H1 (cell line): ENCODE data around the gene KIF2C. TPM values are rescaled to one million over a fixed set of nuclear protein-coding genes. Genes with fewer than 3 reads are reported as not detected.

ENCODE experiments used
- CTCF ChIA-PET: fragments of 300-600 bp; sonication (Branson Sonifier 250); formaldehyde crosslinking; loops from one replicate; lab custom pipeline; 2021; ENCODE audit not compliant: partially characterized antibody; lab: Charles Lee
- POLR2A ChIA-PET: fragments of 300-600 bp; sonication (Branson Sonifier 250); formaldehyde crosslinking; loops from one replicate; lab custom pipeline; 2021; ENCODE audit warnings: inconsistent platforms; ENCODE audit not compliant: partially characterized antibody; lab: Charles Lee
- DNase-seq, 2 experiments: peaks; one replicate each; pipeline versions ENCODE4 v3.0.0 to v3.0.0-alpha.2; 2010 to 2022; ENCODE audit warnings: low spot score in 2 of 2, low read depth in 1 of 2, mixed read lengths in 1 of 2
- FAIRE-seq: peaks from 2 replicates; lab custom pipeline; 2011; peaks lifted over from hg19 to GRCh38; lab: Jason Lieb, UNC
- H2AFZ ChIP-seq: 2 replicates; pipeline ENCODE4 v1.8.1; 2012; ENCODE audit warnings: low read length, inconsistent platforms
- H2AK5ac ChIP-seq: 2 replicates; pipeline ENCODE4 v1.6.1; 2013; ENCODE audit warnings: low read depth, low read length
- H2BK120ac ChIP-seq: replicated peaks from 2 replicates; pipeline ENCODE3; 2013; ENCODE audit warnings: low read depth, low read length, inconsistent platforms
- H2BK12ac ChIP-seq: 2 replicates; pipeline ENCODE4 v1.6.1; 2013; ENCODE audit warnings: low read depth, low read length
- H2BK15ac ChIP-seq: 2 replicates; pipeline ENCODE4 v1.6.1; 2013; ENCODE audit warnings: low read length
- H2BK20ac ChIP-seq: 2 replicates; pipeline ENCODE4 v1.6.1; 2013; ENCODE audit warnings: low read length
- H2BK5ac ChIP-seq: 2 replicates; pipeline ENCODE4 v1.6.1; 2013; ENCODE audit warnings: low read depth, low read length
- H3K14ac ChIP-seq: 2 replicates; pipeline ENCODE4 v1.6.1; 2013; ENCODE audit warnings: inconsistent platforms; ENCODE audit not compliant: insufficient read length
- H3K18ac ChIP-seq: 2 replicates; pipeline ENCODE4 v1.6.1; 2013; ENCODE audit warnings: low read length; ENCODE audit errors: extremely low read depth
- H3K23ac ChIP-seq: 2 replicates; pipeline ENCODE4 v1.6.1; 2013; ENCODE audit warnings: inconsistent platforms; ENCODE audit not compliant: insufficient read length
- H3K23me2 ChIP-seq: 2 replicates; pipeline ENCODE4 v1.6.1; 2013; ENCODE audit warnings: low read depth, low read length
- H3K27ac ChIP-seq: 2 replicates; pipeline ENCODE4 v1.6.1; 2011; ENCODE audit warnings: low read depth, low read length, inconsistent platforms
- H3K27me3 ChIP-seq, 4 experiments: replicated peaks in 1 of 4; 1 replicate in 1 of 4; 2 replicates in 3 of 4; pipeline versions ENCODE4 v1.6.1 to v1.8.1; 2011 to 2013; ENCODE audit warnings: low read length in 3 of 4, mild to moderate bottlenecking in 3 of 4, inconsistent platforms in 2 of 4, mixed read lengths in 2 of 4, moderate library complexity in 1 of 4; ENCODE audit not compliant: control insufficient read depth in 3 of 4, insufficient read depth in 3 of 4; ENCODE audit errors: extremely low read depth in 1 of 4
- H3K36me3 ChIP-seq, 4 experiments: 2 replicates each; pipeline versions ENCODE4 v1.6.1 to v1.8.1; 2011 to 2013; ENCODE audit warnings: mild to moderate bottlenecking in 4 of 4, low read length in 3 of 4, moderate library complexity in 2 of 4, control low read depth in 1 of 4, inconsistent platforms in 1 of 4; ENCODE audit not compliant: insufficient read depth in 4 of 4, control insufficient read depth in 2 of 4
- H3K4ac ChIP-seq: replicated peaks from 2 replicates; pipeline ENCODE3; 2013; ENCODE audit warnings: low read length, low read depth, mixed read lengths, inconsistent platforms; ENCODE audit not compliant: insufficient read length
- H3K4me1 ChIP-seq, 4 experiments: replicated peaks in 1 of 4; 1 replicate in 1 of 4; 2 replicates in 3 of 4; pipeline versions ENCODE4 v1.6.1 to v1.8.1; 2011 to 2013; ENCODE audit warnings: low read length in 3 of 4, inconsistent platforms in 2 of 4, mixed read lengths in 1 of 4; ENCODE audit not compliant: insufficient read depth in 4 of 4, control insufficient read depth in 3 of 4
- H3K4me2 ChIP-seq, 2 experiments: 2 replicates each; pipeline versions ENCODE4 v1.6.1 to v1.8.1; 2011 to 2013; ENCODE audit warnings: low read depth in 2 of 2, low read length in 2 of 2, control low read depth in 1 of 2, inconsistent platforms in 1 of 2, mild to moderate bottlenecking in 1 of 2; ENCODE audit not compliant: insufficient read depth in 1 of 2
- H3K4me3 ChIP-seq, 4 experiments: fragments of 200-600, 300-600 bp in 1 of 4; sonication (generic), shearing (Covaris generic), sonication (Bioruptor Twin) in 1 of 4; 2 replicates each; pipeline versions ENCODE4 v1.5.1 to v1.8.1; 2011 to 2016; ENCODE audit warnings: low read length in 4 of 4, low read depth in 3 of 4, control low read depth in 2 of 4, inconsistent platforms in 2 of 4, mild to moderate bottlenecking in 2 of 4, mixed read lengths in 1 of 4, moderate library complexity in 1 of 4; ENCODE audit not compliant: insufficient read depth in 2 of 4; ENCODE audit errors: extremely low read depth in 1 of 4
- H3K56ac ChIP-seq: replicated peaks from 2 replicates; pipeline ENCODE3; 2013; ENCODE audit warnings: low read depth, mild to moderate bottlenecking, mixed read lengths, low read length, inconsistent platforms; ENCODE audit not compliant: insufficient read length
- H3K79me1 ChIP-seq: 2 replicates; pipeline ENCODE4 v1.6.1; 2013; ENCODE audit warnings: low read depth, low read length, control low read depth
- H3K79me2 ChIP-seq, 2 experiments: 2 replicates each; pipeline versions ENCODE4 v1.6.1 to v1.8.1; 2012 to 2013; ENCODE audit warnings: low read length in 2 of 2, mild to moderate bottlenecking in 2 of 2, inconsistent platforms in 1 of 2; ENCODE audit not compliant: insufficient read depth in 2 of 2, control insufficient read depth in 1 of 2
- H3K9ac ChIP-seq, 4 experiments: replicated peaks in 1 of 4; 1 replicate in 1 of 4; 2 replicates in 3 of 4; pipeline versions ENCODE4 v1.6.1 to v1.8.1; 2011 to 2013; ENCODE audit warnings: low read depth in 3 of 4, low read length in 3 of 4, control low read depth in 2 of 4, mild to moderate bottlenecking in 2 of 4, moderate library complexity in 2 of 4, inconsistent platforms in 1 of 4; ENCODE audit errors: extremely low read depth in 1 of 4
- H3K9me3 ChIP-seq, 2 experiments: 2 replicates each; pipeline versions ENCODE4 v1.6.1 to v1.8.1; 2012 to 2013; ENCODE audit warnings: mild to moderate bottlenecking in 2 of 2, moderate library complexity in 2 of 2, control low read depth in 1 of 2, inconsistent platforms in 1 of 2, low read depth in 1 of 2, low read length in 1 of 2, mixed read lengths in 1 of 2; ENCODE audit not compliant: insufficient read depth in 2 of 2
- H4K20me1 ChIP-seq, 2 experiments: replicated peaks in 1 of 2; 2 replicates each; pipeline versions ENCODE3 to v1.8.1; 2011 to 2013; ENCODE audit warnings: inconsistent platforms in 2 of 2, low read length in 2 of 2, mild to moderate bottlenecking in 1 of 2; ENCODE audit not compliant: insufficient read depth in 2 of 2, control insufficient read depth in 1 of 2
- H4K5ac ChIP-seq: 2 replicates; pipeline ENCODE4 v1.6.1; 2013; ENCODE audit warnings: low read length, low read depth, mixed read lengths, inconsistent platforms; ENCODE audit not compliant: insufficient read length
- H4K8ac ChIP-seq: 2 replicates; pipeline ENCODE4 v1.8.0; 2013; ENCODE audit warnings: mild to moderate bottlenecking, moderate library complexity, low read length, inconsistent platforms; ENCODE audit not compliant: insufficient read depth; ENCODE audit errors: extremely low read depth
- H4K91ac ChIP-seq: replicated peaks from 2 replicates; pipeline ENCODE3; 2013; ENCODE audit warnings: low read length, mixed read lengths, inconsistent platforms; ENCODE audit not compliant: insufficient read length
- BCL11A ChIP-seq, 2 experiments: IDR thresholded peaks; one replicate each; pipeline ENCODE4 v1.6.1; 2011; ENCODE audit warnings: low read depth in 2 of 2, low read length in 2 of 2, mild to moderate bottlenecking in 2 of 2
- BRCA1 ChIP-seq: IDR thresholded peaks from 2 replicates; pipeline ENCODE4 v1.6.1; 2012; ENCODE audit warnings: low read depth, low read length, improper control_type of control experiment
- CHD2 ChIP-seq: IDR thresholded peaks from 2 replicates; pipeline ENCODE4 v1.6.1; 2012; ENCODE audit warnings: low read length, improper control_type of control experiment
- EZH2 ChIP-seq: fragments of 200-600 bp; sonication (generic); IDR thresholded peaks from 2 replicates; pipeline ENCODE4 v1.7.1; 2012; ENCODE audit warnings: low read depth, mild to moderate bottlenecking, moderate library complexity, low read length, inconsistent platforms; ENCODE audit not compliant: severe bottlenecking
- FOSL1 ChIP-seq: IDR thresholded peaks from 2 replicates; pipeline ENCODE4 v1.6.1; 2011; ENCODE audit warnings: mild to moderate bottlenecking, low read depth, low read length, moderate library complexity; ENCODE audit not compliant: insufficient read depth
- KDM1A ChIP-seq: fragments of 200-600, 300-600 bp; sonication (generic); IDR thresholded peaks from 2 replicates; pipeline ENCODE4 v1.7.1; 2016; ENCODE audit warnings: mild to moderate bottlenecking, low read length, borderline replicate concordance
- KDM5A ChIP-seq: fragments of 200-600 bp; IDR thresholded peaks from 2 replicates; pipeline ENCODE4 v1.7.1; 2012; ENCODE audit warnings: mild to moderate bottlenecking, low read length, inconsistent platforms, mixed read lengths
- MAX ChIP-seq: IDR thresholded peaks from 2 replicates; pipeline ENCODE4 v1.6.1; 2012; ENCODE audit warnings: inconsistent platforms
- POU5F1 ChIP-seq: IDR thresholded peaks from 2 replicates; pipeline ENCODE4 v1.6.1; 2011; ENCODE audit warnings: low read depth, mild to moderate bottlenecking, low read length, moderate library complexity
- SAP30 ChIP-seq: fragments of 300-600 bp; sonication (generic); IDR thresholded peaks from 2 replicates; pipeline ENCODE4 v1.7.1; 2012; ENCODE audit warnings: low read length, moderate library complexity, mild to moderate bottlenecking, inconsistent platforms; ENCODE audit not compliant: insufficient read depth, insufficient replicate concordance
- SIX5 ChIP-seq: IDR thresholded peaks from 2 replicates; pipeline ENCODE4 v1.6.1; 2011; ENCODE audit warnings: mild to moderate bottlenecking, low read depth, low read length
- SP4 ChIP-seq: IDR thresholded peaks from 2 replicates; pipeline ENCODE4 v1.6.1; 2012; ENCODE audit warnings: low read length, inconsistent platforms
- TAF7 ChIP-seq: optimal IDR thresholded peaks from 2 replicates; pipeline ENCODE3; 2011; ENCODE audit warnings: low read depth, mild to moderate bottlenecking, inconsistent platforms, low read length, moderate library complexity, borderline replicate concordance
- TBP ChIP-seq: IDR thresholded peaks from 2 replicates; pipeline ENCODE4 v1.6.1; 2011; ENCODE audit warnings: low read depth, low read length, improper control_type of control experiment
- TCF12 ChIP-seq: IDR thresholded peaks from 2 replicates; pipeline ENCODE4 v1.6.1; 2011; ENCODE audit warnings: low read depth, mild to moderate bottlenecking, low read length
- WGBS, 2 experiments: shearing (Covaris generic) in 1 of 2; methylation state at CpG; one replicate each; pipeline versions ENCODE4 v1.1.6 to v1.1.7; 2013 to 2015; ENCODE audit warnings: low lambda C conversion rate in 2 of 2, mixed read lengths in 2 of 2, inconsistent platforms in 1 of 2, low coverage in 1 of 2, missing lambda C conversion rate in 1 of 2; ENCODE audit not compliant: insufficient replicate concordance in 2 of 2, insufficient coverage in 1 of 2, insufficient read length in 1 of 2; ENCODE audit errors: extremely low coverage in 1 of 2, missing lambda C conversion rate in 1 of 2; 5-methylcytosine and 5-hydroxymethylcytosine counted together
- polyA plus RNA-seq, 7 experiments: library from polyadenylated mRNA; depleted of rRNA in 3 of 7; stranded (reverse) in 5 of 7; unstranded in 2 of 7; fragments of >200 nt in 5 of 7; fragments of 200-250 nt in 2 of 7; gene quantifications; 1 replicate in 5 of 7; 2 replicates in 1 of 7; 4 replicates in 1 of 7; pipeline versions ENCODE4 v1.2.1 to v1.2.3, GENCODE V29; 2011 to 2013; ENCODE audit warnings: missing spikeins in 2 of 7, mixed read lengths in 2 of 7
- total RNA-seq: library from RNA; stranded (reverse); fragmentation: NEBNext Ultra II Directional; extraction: Animal tissue kit (Norgen Biotek cat#: 25700); gene quantifications from 2 replicates; pipeline ENCODE4 v1.2.1, GENCODE V29; 2021

The KIF2C gene
- total and polyA plus RNA-seq, 2 of the 8 experiments (the other 6 are each of a cell fraction or from before 2014, with no cell fraction given), result 41.8 to 68.1 TPM

- Histone ChIP-seq H4K5ac (no peak overlapping the region), H2BK5ac (no peak overlapping the region), H3K79me1 (no peaks in the 10 kb centered on the region), H2BK120ac (no peak overlapping the region), H3K56ac (no peak overlapping the region), H3K4me1 (no peaks in the 10 kb centered on the region), H4K20me1 (no peaks in the 10 kb centered on the region), H3K14ac (no peak overlapping the region), H3K79me2 (no peaks in the 10 kb centered on the region), H3K18ac (no peak overlapping the region), H3K4me2 (no peak overlapping the region), H3K4ac (no peak overlapping the region), H4K91ac (no peak overlapping the region), H2AFZ (no peak overlapping the region), H4K8ac (no peak overlapping the region), H3K27me3 (no peaks in the 10 kb centered on the region), H3K23ac (no peak overlapping the region), H3K27ac (no peak overlapping the region), H3K9ac (no peak overlapping the region), H3K23me2 (no peaks in the 10 kb centered on the region), H3K9me3 (no peaks in the 10 kb centered on the region), H2BK15ac (no peak overlapping the region), H2BK12ac (no peak overlapping the region), H3K36me3 (no peaks in the 10 kb centered on the region), H2BK20ac (no peak overlapping the region), H3K4me3 (no peak overlapping the region), H2AK5ac (no peak overlapping the region)
- WGBS, 2 experiments, result 95% methylated on average over 4 of the region's 4 CpGs; no CpG with 5 or more reads in 1 of the 2 experiments
- FAIRE-seq (no peak), DNase-seq (no peak)
- CTCF ChIA-PET, result interaction anchor here (0.5 to 10.2 kb wide), 5 partner anchors 11 to 168 kb away, joined by 3 to 107 read pairs (median 4); partner anchors contain the start of gene RNU5D-1
- POLR2A ChIA-PET, result interaction anchor here (0.8 to 22.5 kb wide), 6 partner anchors 12 to 101 kb away, joined by 3 to 428 read pairs (median 77); partner anchors contain the start of genes BEST4, KIF2C, RNU5D-1 and RPS8
- TF ChIP-seq TBP (no peak), CHD2 (no peak), TAF7 (no peak), SP4 (no peak), KDM1A (no peak), EZH2 (no peak), FOSL1 (no peak), MAX (no peak), BRCA1 (no peak), BCL11A (IDR thresholded peaks at IDR 0.05; ENCODE audit: low read depth in 2 of 2, low read length in 2 of 2) (no peak), TCF12 (no peak), SIX5 (no peak), SAP30 (no peak), POU5F1 (no peak), KDM5A (no peak)
Measured at GRCh38 chr1:44720281-44720680, 19.4 kb upstream of the KIF2C start.
